Nephron (organoid): ENCODE results near the gene CLDN14.

ENCODE experiments used
- H3K27ac Mint-ChIP-seq, 3 experiments: 2 replicates each; pipeline ENCODE4 v1.8.0; 2020; ENCODE audit warnings: mixed read lengths in 3 of 3, mild to moderate bottlenecking in 2 of 3, moderate library complexity in 1 of 3
- H3K27me3 Mint-ChIP-seq: 2 replicates; pipeline ENCODE4 v1.8.0; 2021; ENCODE audit warnings: low read depth, mild to moderate bottlenecking, moderate library complexity, mixed read lengths
- H3K36me3 Mint-ChIP-seq: 2 replicates; pipeline ENCODE4 v1.8.0; 2020; ENCODE audit warnings: low read depth, mixed read lengths
- H3K4me1 Mint-ChIP-seq: 2 replicates; pipeline ENCODE4 v1.8.0; 2020; ENCODE audit warnings: mixed read lengths
- H3K4me3 Mint-ChIP-seq, 3 experiments: 2 replicates each; pipeline ENCODE4 v1.8.0; 2020; ENCODE audit warnings: mild to moderate bottlenecking in 3 of 3, mixed read lengths in 3 of 3, moderate library complexity in 2 of 3
- H3K9me3 Mint-ChIP-seq: 2 replicates; pipeline ENCODE4 v1.8.0; 2020; ENCODE audit warnings: mixed read lengths
- CTCF ChIP-seq, 3 experiments: fragments of 200-600 bp; sonication (generic); IDR thresholded peaks; one replicate each; pipeline ENCODE4 v1.5.0; 2021; ENCODE audit warnings: antibody characterized with exemption in 3 of 3; ENCODE audit not compliant: unreplicated experiment in 3 of 3

Gene CLDN14

GRCh38 chr21:36428761-36429432 lies 51.0 kb downstream of the CLDN14 start:
- Mint-ChIP-seq H3K36me3 (no peaks in the 10 kb centered on the region), H3K9me3 (no peaks in the 10 kb centered on the region), H3K4me1 (peaks cover 18% of the 10 kb centered on the region), H3K27me3 (peaks cover 13% of the 10 kb centered on the region), H3K27ac (peak overlapping the region; percentile 43 to 83 (median 57)), H3K4me3 (no peak overlapping the region)
- TF ChIP-seq CTCF (IDR thresholded peaks at IDR 0.05; ENCODE audit: unreplicated experiment in 3 of 3): no peak

- H3K36me3 Mint-ChIP-seq: no peaks in the 10 kb centered on the region
- no peak for TF ChIP-seq CTCF (IDR thresholded peaks at IDR 0.05; ENCODE audit: unreplicated experiment in 3 of 3)
- no peaks in the 10 kb centered on the region for H3K9me3 Mint-ChIP-seq
- H3K27ac Mint-ChIP-seq: no peak overlapping the region
- H3K27me3 Mint-ChIP-seq: peaks cover 14% of the 10 kb centered on the region
- peaks cover 18% of the 10 kb centered on the region for H3K4me1 Mint-ChIP-seq
- no peak overlapping the region for H3K4me3 Mint-ChIP-seq
These were observed 52.4 kb downstream of the CLDN14 start for GRCh38 chr21:36427502-36427901.

DNA sequence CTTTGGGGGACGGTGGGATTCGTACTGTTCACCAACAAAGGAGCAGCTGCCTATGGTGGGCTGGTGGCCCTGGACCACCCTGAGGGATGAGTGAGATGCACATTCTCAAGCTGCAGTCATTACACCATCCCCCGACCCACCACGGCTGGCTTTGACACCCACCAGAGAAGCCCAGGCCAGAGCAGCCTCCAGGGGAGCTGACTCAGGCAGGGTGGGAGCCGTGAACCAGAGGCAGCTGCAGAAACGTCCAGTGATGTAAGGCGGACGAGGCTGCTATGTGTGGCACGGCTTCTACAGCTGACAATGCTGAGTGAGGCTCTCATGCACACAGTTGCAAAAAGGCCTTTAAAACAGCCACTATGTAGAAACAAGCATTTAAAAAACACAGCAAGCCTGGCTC lies 54.6 kb downstream of the CLDN14 start:
- TF ChIP-seq CTCF (IDR thresholded peaks at IDR 0.05; ENCODE audit: unreplicated experiment in 3 of 3): no peak
- Mint-ChIP-seq H3K36me3 (no peaks in the 10 kb centered on the region), H3K4me3 (no peak overlapping the region), H3K27ac (no peak overlapping the region), H3K27me3 (peaks cover 13% of the 10 kb centered on the region), H3K9me3 (no peaks in the 10 kb centered on the region), H3K4me1 (peaks cover 14% of the 10 kb centered on the region)

GRCh38 chr21:36424592-36424991 lies 55.3 kb downstream of the CLDN14 start:
- Mint-ChIP-seq H3K4me3 (no peak overlapping the region), H3K27me3 (peaks cover 9% of the 10 kb centered on the region), H3K4me1 (peaks cover 13% of the 10 kb centered on the region), H3K9me3 (no peaks in the 10 kb centered on the region), H3K36me3 (no peaks in the 10 kb centered on the region), H3K27ac (no peak overlapping the region)
- TF ChIP-seq CTCF (IDR thresholded peaks at IDR 0.05; ENCODE audit: unreplicated experiment in 3 of 3): no peak

GRCh38 chr21:36423771-36424433 lies 56.0 kb downstream of the CLDN14 start:
- Mint-ChIP-seq H3K4me1 (peaks cover 12% of the 10 kb centered on the region), H3K4me3 (no peak overlapping the region), H3K9me3 (no peaks in the 10 kb centered on the region), H3K27me3 (peaks cover 8% of the 10 kb centered on the region), H3K27ac (no peak overlapping the region), H3K36me3 (no peaks in the 10 kb centered on the region)
- TF ChIP-seq CTCF (IDR thresholded peaks at IDR 0.05; ENCODE audit: unreplicated experiment in 3 of 3): no peak
